NCI-H2029 (cell line): ENCODE results near the gene SORBS1.

Experiments
- DNase-seq: peaks from one replicate; lab custom pipeline; 2025; lab: John Stamatoyannopoulos, UW

Gene SORBS1

GRCh38 chr10:95435548-95436279 lies 125.5 kb downstream of the SORBS1 start:
- DNase-seq: no peak

- no peak for DNase-seq
These were observed 126.6 kb downstream of the SORBS1 start for GRCh38 chr10:95434583-95434982.

GRCh38 chr10:95431900-95432342 lies 129.2 kb downstream of the SORBS1 start:
- DNase-seq: no peak

GRCh38 chr10:95430231-95430951 lies 130.8 kb downstream of the SORBS1 start:
- no peak for DNase-seq

- no peak for DNase-seq
These were observed 131.5 kb downstream of the SORBS1 start for GRCh38 chr10:95429639-95430038.

GRCh38 chr10:95428701-95429100 lies 132.5 kb downstream of the SORBS1 start:
- no peak for DNase-seq

GRCh38 chr10:95426482-95426881 lies 134.7 kb downstream of the SORBS1 start:
- DNase-seq: no peak

GRCh38 chr10:95425592-95426465 lies 135.3 kb downstream of the SORBS1 start:
- no peak for DNase-seq

- DNase-seq: no peak
These were observed 137.8 kb downstream of the SORBS1 start for GRCh38 chr10:95423164-95424005.

- DNase-seq: no peak
These were observed 138.9 kb downstream of the SORBS1 start for GRCh38 chr10:95422233-95422632.

GRCh38 chr10:95421782-95422181 lies 139.4 kb downstream of the SORBS1 start:
- DNase-seq: no peak

GRCh38 chr10:95419399-95419798 lies 141.8 kb downstream of the SORBS1 start:
- DNase-seq: no peak

- no peak for DNase-seq
These were observed 144.2 kb downstream of the SORBS1 start for GRCh38 chr10:95416973-95417372.

GRCh38 chr10:95416270-95416669 lies 144.9 kb downstream of the SORBS1 start:
- no peak for DNase-seq

GRCh38 chr10:95415621-95416031 lies 145.5 kb downstream of the SORBS1 start:
- no peak for DNase-seq

- no peak for DNase-seq
These were observed 146.2 kb downstream of the SORBS1 start for GRCh38 chr10:95414844-95415485.

GRCh38 chr10:95414016-95414830 lies 146.9 kb downstream of the SORBS1 start:
- DNase-seq: no peak

GRCh38 chr10:95413588-95413987 lies 147.6 kb downstream of the SORBS1 start:
- no peak for DNase-seq

GRCh38 chr10:95411635-95412034 lies 149.5 kb downstream of the SORBS1 start:
- DNase-seq: no peak
